Calu3 (cell line): ENCODE measurements around the gene KIF26B. TPM values are rescaled to one million over a fixed set of nuclear protein-coding genes. Genes with fewer than 3 reads are reported as not detected.
"Not testable (repeated sequence)": the region's sequence is repeated elsewhere in the genome, so short reads cannot be mapped to it uniquely, and the experiment has no call there.

Experiments used
- BruUV-seq: library from RNA; stranded (reverse); fragments of 400-500 nt; replicated peaks from 2 replicates; lab custom pipeline; 2021; lab: Mats Ljungman, UMichigan
- CTCF ChIA-PET: fragments of 300-600 bp; sonication (Branson Sonifier 250); formaldehyde crosslinking; loops from one replicate; lab custom pipeline; 2022; ENCODE audit warnings: antibody characterized with exemption; lab: Charles Lee
- DNase-seq: peaks from one replicate; pipeline ENCODE4 v3.0.0; 2022
- H3K27ac Mint-ChIP-seq: one replicate; pipeline ENCODE4 v1.8.0; 2022; ENCODE audit warnings: mixed read lengths; ENCODE audit not compliant: unreplicated experiment
- H3K27me3 Mint-ChIP-seq: one replicate; pipeline ENCODE4 v1.8.0; 2022; ENCODE audit warnings: mixed read lengths; ENCODE audit not compliant: unreplicated experiment
- H3K36me3 Mint-ChIP-seq: one replicate; pipeline ENCODE4 v1.8.0; 2022; ENCODE audit warnings: mild to moderate bottlenecking, moderate library complexity, mixed read lengths; ENCODE audit not compliant: insufficient read depth, unreplicated experiment
- H3K4me1 Mint-ChIP-seq: one replicate; pipeline ENCODE4 v1.8.0; 2022; ENCODE audit warnings: mild to moderate bottlenecking, low read depth, mixed read lengths; ENCODE audit not compliant: unreplicated experiment
- H3K4me3 Mint-ChIP-seq: one replicate; pipeline ENCODE4 v1.8.0; 2022; ENCODE audit warnings: mild to moderate bottlenecking, low read depth, moderate library complexity, mixed read lengths; ENCODE audit not compliant: unreplicated experiment
- H3K9me3 Mint-ChIP-seq: one replicate; pipeline ENCODE4 v1.8.0; 2022; ENCODE audit warnings: low read depth, mixed read lengths; ENCODE audit not compliant: unreplicated experiment
- CTCF ChIP-seq: fragments of 200-600 bp; IDR thresholded peaks from one replicate; pipeline ENCODE4 v1.8.0; 2022; ENCODE audit warnings: antibody characterized with exemption; ENCODE audit not compliant: unreplicated experiment
- intact Hi-C: fragments of 100-400 bp; cut with micrococcal nuclease; formaldehyde crosslinking; loops from one replicate; pipeline ENCODE4 v1.10.0; 2022; ENCODE audit not compliant: unreplicated experiment
- total RNA-seq: library from RNA; stranded (reverse); gene quantifications from 2 replicates; pipeline ENCODE4 v1.2.3, GENCODE V29; 2022

KIF26B gene
- total RNA-seq, 1 experiment from 2014 or later = 1.1 TPM

- DNase-seq = no peak
- CTCF ChIA-PET = no interaction called here
- H3K27ac Mint-ChIP-seq = no peak overlapping the region
- no peaks in the 10 kb centered on the region for H3K36me3 Mint-ChIP-seq
- H3K4me1 Mint-ChIP-seq = no peaks in the 10 kb centered on the region
- intact Hi-C loops = no loop called here
- TF ChIP-seq CTCF = no peak
- H3K4me3 Mint-ChIP-seq = no peak overlapping the region
- BruUV-seq = no TSS peak
- no peaks in the 10 kb centered on the region for H3K27me3 Mint-ChIP-seq
- peaks cover 8% of the 10 kb centered on the region for H3K9me3 Mint-ChIP-seq
Observed at GRCh38 chr1:245704341-245704740, 549.6 kb downstream of the KIF26B start.

GRCh38 chr1:245704765-245705164 is 550.0 kb downstream of the KIF26B start:
- Mint-ChIP-seq H3K4me3 (no peak overlapping the region), H3K36me3 (no peaks in the 10 kb centered on the region), H3K27me3 (no peaks in the 10 kb centered on the region), H3K27ac (no peak overlapping the region), H3K9me3 (peaks cover 7% of the 10 kb centered on the region), H3K4me1 (no peaks in the 10 kb centered on the region)
- no TSS peak for BruUV-seq
- CTCF ChIA-PET = no interaction called here
- intact Hi-C loops = no loop called here
- DNase-seq = no peak
- TF ChIP-seq CTCF = no peak

- intact Hi-C loops = no loop called here
- CTCF ChIA-PET = interaction anchor here (0.7 kb wide), 1 partner anchor 49 kb away, joined by 3 read pairs; no protein-coding TSS in a partner anchor
- Mint-ChIP-seq H3K9me3 (peaks cover 6% of the 10 kb centered on the region), H3K27me3 (no peaks in the 10 kb centered on the region), H3K27ac (no peak overlapping the region), H3K36me3 (no peaks in the 10 kb centered on the region), H3K4me1 (no peaks in the 10 kb centered on the region), H3K4me3 (no peak overlapping the region)
- no peak for DNase-seq
- no peak for TF ChIP-seq CTCF
- no TSS peak for BruUV-seq
Observed at GRCh38 chr1:245707941-245708340, 553.2 kb downstream of the KIF26B start.

- H3K9me3 Mint-ChIP-seq = peaks cover 2% of the 10 kb centered on the region
- DNase-seq = no peak
- H3K27me3 Mint-ChIP-seq = no peaks in the 10 kb centered on the region
- H3K4me3 Mint-ChIP-seq = no peak overlapping the region
- H3K4me1 Mint-ChIP-seq = no peaks in the 10 kb centered on the region
- no TSS peak for BruUV-seq
- no peaks in the 10 kb centered on the region for H3K36me3 Mint-ChIP-seq
- intact Hi-C loops = no loop called here
- no peak overlapping the region for H3K27ac Mint-ChIP-seq
- CTCF ChIA-PET = no interaction called here
- no peak for TF ChIP-seq CTCF
Observed at GRCh38 chr1:245710961-245711903, 556.4 kb downstream of the KIF26B start.

- BruUV-seq, intact Hi-C loops: not testable (repeated sequence)
- CTCF ChIA-PET = interaction anchor here (0.6 kb wide), 1 partner anchor 250 kb away, joined by 6 read pairs; no protein-coding TSS in a partner anchor
Observed at GRCh38 chr1:245714027-245714426, 559.2 kb downstream of the KIF26B start.

More at GRCh38 chr1:245714027-245714426, 559.2 kb downstream of the KIF26B start:
- not testable (repeated sequence) for H3K9me3 Mint-ChIP-seq, H3K27ac Mint-ChIP-seq, H3K4me3 Mint-ChIP-seq, H3K27me3 Mint-ChIP-seq, H3K36me3 Mint-ChIP-seq, DNase-seq, H3K4me1 Mint-ChIP-seq
